DND-41 (cell line): ENCODE data around the gene MYLK3.

ENCODE experiments used
- EZH2 ChIP-seq: IDR thresholded peaks from 3 replicates; pipeline ENCODE4 v1.6.1; 2012; ENCODE audit warnings: borderline replicate concordance, low read depth, mild to moderate bottlenecking, moderate library complexity, low read length, inconsistent platforms; ENCODE audit not compliant: severe bottlenecking
- TF ChIP-seq, protein P1 (sequence below): IDR thresholded peaks from 2 replicates; pipeline ENCODE4 v1.5.1; 2012; ENCODE audit warnings: borderline replicate concordance, low read length, moderate library complexity, mild to moderate bottlenecking; ENCODE audit not compliant: poor library complexity, severe bottlenecking; ENCODE audit errors: extremely low read depth

DNA sequence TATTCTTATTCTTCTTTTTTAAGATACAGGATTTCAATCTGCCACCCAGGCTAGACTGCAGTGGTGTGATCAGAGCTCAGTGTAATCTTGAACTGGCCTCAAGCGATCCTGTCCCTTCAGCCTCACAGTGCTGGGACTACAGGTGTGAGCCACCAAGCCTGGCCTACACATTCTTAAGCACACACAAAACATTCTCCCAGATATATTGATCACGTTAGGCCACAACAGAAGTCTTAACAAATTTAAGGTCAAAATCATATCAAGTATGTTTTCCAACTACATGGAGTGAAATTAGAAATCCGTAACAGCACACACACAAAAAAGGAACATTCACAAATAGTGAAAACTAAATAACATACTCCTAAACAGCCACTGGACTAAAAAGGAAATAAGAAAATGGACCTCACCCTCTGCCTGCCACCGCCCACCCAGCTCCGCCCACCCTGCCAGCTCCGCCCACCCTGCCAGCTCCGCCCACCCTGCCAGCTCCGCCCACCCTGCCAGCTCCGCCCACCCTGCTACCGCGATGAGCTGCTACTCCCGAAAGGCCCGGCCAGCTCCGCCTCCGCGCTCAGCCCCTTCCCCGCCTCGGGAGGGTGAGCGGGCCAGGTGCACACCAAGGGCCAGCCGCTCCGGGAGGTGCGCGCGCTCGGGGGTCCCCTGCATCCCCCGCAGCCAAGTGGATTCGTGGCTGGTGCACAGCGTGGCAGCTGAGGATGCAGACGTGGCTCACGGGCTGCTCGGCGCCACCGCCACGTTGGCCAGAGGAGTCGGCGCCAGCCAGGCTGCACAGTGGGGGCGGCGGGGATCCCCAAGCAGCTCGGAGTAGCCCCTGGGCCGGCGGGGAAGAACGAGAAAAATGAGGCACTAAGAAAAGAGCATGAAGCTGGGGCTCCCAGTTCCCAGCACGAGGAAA, 41.6 kb upstream of the MYLK3 start:
- TF ChIP-seq, protein P1, sequence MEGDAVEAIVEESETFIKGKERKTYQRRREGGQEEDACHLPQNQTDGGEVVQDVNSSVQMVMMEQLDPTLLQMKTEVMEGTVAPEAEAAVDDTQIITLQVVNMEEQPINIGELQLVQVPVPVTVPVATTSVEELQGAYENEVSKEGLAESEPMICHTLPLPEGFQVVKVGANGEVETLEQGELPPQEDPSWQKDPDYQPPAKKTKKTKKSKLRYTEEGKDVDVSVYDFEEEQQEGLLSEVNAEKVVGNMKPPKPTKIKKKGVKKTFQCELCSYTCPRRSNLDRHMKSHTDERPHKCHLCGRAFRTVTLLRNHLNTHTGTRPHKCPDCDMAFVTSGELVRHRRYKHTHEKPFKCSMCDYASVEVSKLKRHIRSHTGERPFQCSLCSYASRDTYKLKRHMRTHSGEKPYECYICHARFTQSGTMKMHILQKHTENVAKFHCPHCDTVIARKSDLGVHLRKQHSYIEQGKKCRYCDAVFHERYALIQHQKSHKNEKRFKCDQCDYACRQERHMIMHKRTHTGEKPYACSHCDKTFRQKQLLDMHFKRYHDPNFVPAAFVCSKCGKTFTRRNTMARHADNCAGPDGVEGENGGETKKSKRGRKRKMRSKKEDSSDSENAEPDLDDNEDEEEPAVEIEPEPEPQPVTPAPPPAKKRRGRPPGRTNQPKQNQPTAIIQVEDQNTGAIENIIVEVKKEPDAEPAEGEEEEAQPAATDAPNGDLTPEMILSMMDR = no peak
- no peak for TF ChIP-seq EZH2
